MM.1S (cell line): ENCODE data around the gene GPR179.

Source experiments
- CTCF ChIP-seq: fragments of 300-600 bp; sonication (generic); IDR thresholded peaks from 2 replicates; pipeline ENCODE4 v1.5.1; 2016; ENCODE audit warnings: antibody characterized with exemption, low read length, mixed read lengths
- EZH2 ChIP-seq: fragments of 300-600 bp; sonication (generic); optimal IDR thresholded peaks from 2 replicates; pipeline ENCODE3; 2017; ENCODE audit warnings: low read depth, mild to moderate bottlenecking, antibody characterized with exemption, low read length, mixed read lengths
- EZH2phosphoT487 ChIP-seq: fragments of 300-600 bp; sonication (generic); IDR thresholded peaks from 2 replicates; pipeline ENCODE4 v1.6.1; 2018; ENCODE audit warnings: antibody characterized with exemption, low read length

- TF ChIP-seq CTCF (no peak), EZH2 (no peak), EZH2phosphoT487 (no peak)
Measured at GRCh38 chr17:38343608-38344419, at the start of gene GPR179.
